Coronary artery (tissue), 2 donors: ENCODE data around the gene RNF212.

ENCODE experiments used
- DNase-seq: peaks from one replicate; pipeline ENCODE4 v3.0.0-alpha.2; 2017; ENCODE audit warnings: low spot score
- H3K27ac ChIP-seq, 2 donors: fragments of 200-600 bp; sonication (generic); one replicate each; pipeline ENCODE4 v1.5.1; 2016 to 2019
- H3K4me3 ChIP-seq: fragments of 200-600 bp; sonication (generic); 2 replicates; pipeline ENCODE4 v1.5.1; 2016; ENCODE audit warnings: mild to moderate bottlenecking, moderate library complexity
- TF ChIP-seq, protein P1 (sequence below): fragments of 200-600 bp; sonication (generic); IDR thresholded peaks from one replicate; pipeline ENCODE4 v1.5.1; 2019; ENCODE audit warnings: antibody characterized with exemption

The RNF212 gene

GRCh38 chr4:1091561-1091995, 21.8 kb downstream of the RNF212 start:
- peak; percentile 59 for DNase-seq
- TF ChIP-seq, protein P1, sequence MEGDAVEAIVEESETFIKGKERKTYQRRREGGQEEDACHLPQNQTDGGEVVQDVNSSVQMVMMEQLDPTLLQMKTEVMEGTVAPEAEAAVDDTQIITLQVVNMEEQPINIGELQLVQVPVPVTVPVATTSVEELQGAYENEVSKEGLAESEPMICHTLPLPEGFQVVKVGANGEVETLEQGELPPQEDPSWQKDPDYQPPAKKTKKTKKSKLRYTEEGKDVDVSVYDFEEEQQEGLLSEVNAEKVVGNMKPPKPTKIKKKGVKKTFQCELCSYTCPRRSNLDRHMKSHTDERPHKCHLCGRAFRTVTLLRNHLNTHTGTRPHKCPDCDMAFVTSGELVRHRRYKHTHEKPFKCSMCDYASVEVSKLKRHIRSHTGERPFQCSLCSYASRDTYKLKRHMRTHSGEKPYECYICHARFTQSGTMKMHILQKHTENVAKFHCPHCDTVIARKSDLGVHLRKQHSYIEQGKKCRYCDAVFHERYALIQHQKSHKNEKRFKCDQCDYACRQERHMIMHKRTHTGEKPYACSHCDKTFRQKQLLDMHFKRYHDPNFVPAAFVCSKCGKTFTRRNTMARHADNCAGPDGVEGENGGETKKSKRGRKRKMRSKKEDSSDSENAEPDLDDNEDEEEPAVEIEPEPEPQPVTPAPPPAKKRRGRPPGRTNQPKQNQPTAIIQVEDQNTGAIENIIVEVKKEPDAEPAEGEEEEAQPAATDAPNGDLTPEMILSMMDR = no peak
- no peak overlapping the region for H3K27ac ChIP-seq

GRCh38 chr4:1090465-1091440, 22.6 kb downstream of the RNF212 start:
- no peak overlapping the region for H3K27ac ChIP-seq
- no peak overlapping the region for H3K4me3 ChIP-seq
- TF ChIP-seq, protein P1 = no peak
- peak; percentile 58 for DNase-seq

More at GRCh38 chr4:1091561-1091995, 21.8 kb downstream of the RNF212 start:
- H3K4me3 ChIP-seq = no peak overlapping the region

DNA sequence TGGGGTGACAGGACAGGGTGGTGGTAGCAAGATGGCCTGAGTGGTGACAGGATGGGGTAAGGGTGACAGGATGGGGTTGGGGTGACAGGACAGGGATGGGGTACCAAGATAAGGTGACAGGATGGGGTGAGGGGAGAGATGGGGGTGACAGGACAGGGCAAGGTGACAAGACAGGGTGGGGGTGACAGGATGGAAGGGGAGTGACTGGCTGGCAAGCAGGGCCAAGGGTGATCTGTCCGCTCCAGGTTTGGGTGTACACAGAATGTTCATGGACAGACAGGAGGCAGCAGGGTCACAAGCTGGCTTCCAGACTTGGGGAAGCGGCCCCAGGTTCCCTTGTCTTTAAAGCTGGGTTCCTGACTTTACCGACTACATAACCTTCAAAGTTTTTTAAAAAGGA, 23.3 kb downstream of the RNF212 start:
- Histone ChIP-seq H3K4me3 (no peak overlapping the region), H3K27ac (no peak overlapping the region)
- DNase-seq = peak; percentile 40
- TF ChIP-seq, protein P1 = no peak

- TF ChIP-seq, protein P1 = no peak
- Histone ChIP-seq H3K27ac (no peak overlapping the region), H3K4me3 (no peak overlapping the region)
- DNase-seq = no peak
Observed at GRCh38 chr4:1087371-1087770, 26.0 kb downstream of the RNF212 start.

GRCh38 chr4:1086011-1086410, 27.4 kb downstream of the RNF212 start:
- Histone ChIP-seq H3K4me3 (no peak overlapping the region), H3K27ac (no peak overlapping the region)
- no peak for DNase-seq
- TF ChIP-seq, protein P1 = no peak

DNA sequence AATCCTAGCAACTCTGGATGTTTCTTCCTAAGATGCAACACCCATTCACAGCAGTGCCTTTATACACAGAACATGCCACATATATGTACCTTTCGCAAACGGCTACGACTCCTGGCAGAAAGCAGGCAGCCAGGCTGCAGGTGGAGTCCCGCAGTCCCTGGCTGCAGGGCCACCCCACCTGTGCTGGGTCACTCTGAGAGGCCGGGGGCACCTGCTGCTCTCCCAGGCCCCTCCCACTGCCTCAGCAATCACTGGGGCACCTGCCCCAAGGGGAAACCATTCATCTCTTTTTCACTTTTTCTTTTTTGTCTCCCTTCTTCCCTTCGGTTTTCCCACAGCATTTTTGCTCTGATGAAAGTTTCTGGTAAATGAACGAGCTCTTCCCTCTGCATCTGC, 28.0 kb downstream of the RNF212 start:
- H3K4me3 ChIP-seq = no peak overlapping the region
- H3K27ac ChIP-seq = no peak overlapping the region
- no peak for DNase-seq
- TF ChIP-seq, protein P1 = no peak
